NT2/D1 (cell line): ENCODE measurements around the gene HPCA.

ENCODE experiments used
- DNase-seq: peaks from one replicate; pipeline ENCODE4 v3.0.0-alpha.2; 2011; ENCODE audit warnings: low read depth, low spot score
- H3K27me3 ChIP-seq: 2 replicates; pipeline ENCODE4 v1.6.0; 2011; ENCODE audit warnings: mild to moderate bottlenecking; ENCODE audit not compliant: insufficient read length, insufficient read depth
- H3K36me3 ChIP-seq: 2 replicates; pipeline ENCODE4 v1.6.1; 2011; ENCODE audit warnings: mild to moderate bottlenecking, low read length, mixed read lengths; ENCODE audit not compliant: insufficient read depth, insufficient read length
- H3K4me1 ChIP-seq: 2 replicates; pipeline ENCODE4 v1.5.1; 2011; ENCODE audit not compliant: insufficient read depth, insufficient read length
- H3K4me3 ChIP-seq: 2 replicates; pipeline ENCODE4 v1.5.1; 2011; ENCODE audit warnings: low read depth; ENCODE audit not compliant: insufficient read length
- H3K9ac ChIP-seq: 2 replicates; pipeline ENCODE4 v1.6.0; 2011; ENCODE audit warnings: low read depth; ENCODE audit not compliant: insufficient read length
- H3K9me3 ChIP-seq: 2 replicates; pipeline ENCODE4 v1.5.1; 2011; ENCODE audit warnings: mild to moderate bottlenecking, low read length; ENCODE audit not compliant: insufficient read depth
- SUZ12 ChIP-seq: IDR thresholded peaks from 2 replicates; pipeline ENCODE4 v1.6.1; 2011; ENCODE audit not compliant: insufficient read length, insufficient read depth; ENCODE audit errors: extremely low read depth
- YY1 ChIP-seq: IDR thresholded peaks from 2 replicates; pipeline ENCODE4 v1.6.1; 2011; ENCODE audit not compliant: insufficient read length, insufficient read depth
- ZNF274 ChIP-seq: IDR thresholded peaks from 2 replicates; pipeline ENCODE4 v1.6.1; 2011; ENCODE audit warnings: mild to moderate bottlenecking, low read depth, low read length

Gene HPCA

DNA sequence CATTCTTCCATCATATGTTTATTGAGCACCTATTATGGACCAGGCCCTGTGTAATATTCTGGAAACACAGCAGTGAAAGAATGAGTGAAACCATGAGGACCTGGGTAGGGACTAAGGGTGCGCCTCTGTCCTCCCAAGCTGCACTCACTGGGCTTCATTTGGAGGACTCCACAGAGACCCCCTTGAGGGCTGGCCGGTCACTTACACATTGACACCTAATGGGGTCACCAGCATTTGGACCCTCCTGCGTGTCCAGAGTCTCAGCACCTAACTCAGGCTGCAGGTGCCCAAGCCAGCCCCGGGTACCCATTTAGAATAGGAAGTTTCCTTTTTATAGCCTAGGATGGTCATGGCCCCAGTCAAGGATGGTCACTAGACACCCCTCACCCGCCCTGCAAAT is 12.8 kb upstream of the HPCA start:
- peaks cover 32% of the 10 kb centered on the region for H3K4me1 ChIP-seq
- H3K36me3 ChIP-seq = no peaks in the 10 kb centered on the region
- no peak overlapping the region for H3K4me3 ChIP-seq
- no peak for DNase-seq
- peaks cover 32% of the 10 kb centered on the region for H3K27me3 ChIP-seq
- H3K9me3 ChIP-seq = no peaks in the 10 kb centered on the region
- H3K9ac ChIP-seq = no peak overlapping the region
- TF ChIP-seq ZNF274 (no peak), SUZ12 (no peak), YY1 (no peak)

DNA sequence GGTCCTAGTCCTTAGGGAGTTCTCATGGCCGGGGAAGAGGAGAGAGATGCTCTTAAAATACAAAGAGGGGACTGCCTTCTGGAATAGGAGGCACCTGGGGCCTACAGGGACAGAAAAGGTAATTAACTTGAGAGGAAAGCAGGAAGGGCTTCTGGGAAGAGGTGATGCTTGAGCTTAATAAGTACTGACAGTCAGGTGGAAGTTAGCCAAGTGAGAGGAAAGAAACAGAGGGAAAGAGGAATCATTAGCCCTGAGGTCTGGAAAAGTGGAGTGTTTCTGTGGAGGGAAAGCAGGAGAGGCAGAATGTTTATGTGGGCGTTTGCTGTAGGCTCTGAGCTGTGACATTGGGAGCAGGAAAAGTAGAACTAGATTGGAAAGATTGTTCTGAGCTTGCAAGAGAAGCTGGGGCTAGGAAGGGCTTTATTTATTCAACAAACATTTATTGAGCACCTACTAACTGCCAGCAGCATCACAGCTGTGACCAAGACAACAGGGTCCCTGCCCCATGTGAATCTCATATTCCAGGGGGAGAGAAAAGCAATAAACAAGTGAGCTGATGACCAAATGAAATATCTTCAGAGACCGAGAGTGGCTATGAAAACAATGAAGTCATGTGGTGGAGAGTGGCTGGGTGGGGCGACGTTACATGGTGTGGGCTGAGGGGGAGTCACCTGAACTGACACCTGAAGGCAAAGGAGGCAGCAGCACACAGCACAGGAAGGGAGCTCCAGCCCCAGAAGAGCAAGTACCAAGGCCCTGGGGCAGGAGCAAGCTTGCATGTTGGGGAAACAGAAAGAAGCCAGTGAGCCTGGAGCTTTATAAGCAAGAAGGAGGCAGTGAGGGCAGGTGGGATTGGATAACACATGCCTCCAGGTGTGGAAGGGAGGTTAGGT is 11.2 kb upstream of the HPCA start:
- H3K36me3 ChIP-seq = no peaks in the 10 kb centered on the region
- TF ChIP-seq ZNF274 = no peak
- no peak for TF ChIP-seq SUZ12
- no peak for TF ChIP-seq YY1
- H3K4me1 ChIP-seq = peaks cover 36% of the 10 kb centered on the region
- H3K9me3 ChIP-seq = no peaks in the 10 kb centered on the region
- H3K9ac ChIP-seq = peak overlapping the region; percentile 37
- H3K27me3 ChIP-seq = peaks cover 18% of the 10 kb centered on the region
- H3K4me3 ChIP-seq = no peak overlapping the region
- DNase-seq = no peak

DNA sequence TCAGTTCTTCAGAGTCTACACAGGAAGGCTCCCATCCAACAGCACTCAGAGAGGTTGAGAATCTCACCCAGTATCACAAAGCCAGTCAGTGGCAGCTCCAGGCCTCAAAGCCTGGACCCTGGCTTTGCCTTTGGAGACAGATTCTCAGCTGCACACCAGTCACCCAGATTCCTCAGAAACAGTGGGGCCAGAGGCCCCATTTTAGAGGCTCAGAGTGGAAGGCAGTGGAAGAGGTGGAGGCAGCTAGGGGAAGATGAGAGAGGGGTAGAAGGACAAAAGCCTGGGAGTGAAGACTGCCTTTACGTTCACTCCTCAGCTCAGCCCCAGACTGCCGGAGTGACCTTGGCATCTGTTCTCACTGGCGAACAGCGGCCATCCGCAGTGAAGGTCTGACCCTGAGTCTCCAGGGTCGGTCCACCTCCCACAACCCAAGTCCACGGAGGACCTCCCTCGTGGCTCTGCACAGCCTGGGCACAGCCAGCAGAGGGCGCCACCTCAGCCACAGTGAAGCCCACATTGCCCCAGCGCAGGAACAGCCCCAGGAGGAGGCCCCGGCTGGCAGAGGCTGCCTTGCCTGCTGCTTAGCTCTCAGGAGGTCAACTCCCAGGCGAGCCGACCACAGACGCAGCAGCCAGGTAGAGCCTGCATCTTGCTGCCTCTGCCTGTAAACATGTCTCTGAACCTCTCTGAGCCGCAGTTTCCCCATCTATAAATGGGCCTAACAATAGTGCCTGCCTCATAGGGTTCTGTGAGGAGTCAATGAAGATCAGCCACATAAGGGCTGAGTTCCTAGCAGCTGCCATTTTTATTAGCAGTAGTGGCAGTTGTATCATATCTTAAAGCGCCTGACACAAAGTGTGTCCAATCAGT is 9.7 kb upstream of the HPCA start:
- no peak overlapping the region for H3K4me3 ChIP-seq
- peaks cover 7% of the 10 kb centered on the region for H3K27me3 ChIP-seq
- H3K9ac ChIP-seq = peak overlapping the region; percentile 59
- H3K4me1 ChIP-seq = peaks cover 29% of the 10 kb centered on the region
- TF ChIP-seq YY1 (no peak), ZNF274 (no peak), SUZ12 (no peak)
- H3K9me3 ChIP-seq = no peaks in the 10 kb centered on the region
- DNase-seq = no peak
- H3K36me3 ChIP-seq = no peaks in the 10 kb centered on the region

GRCh38 chr1:32877211-32878110 is 8.8 kb upstream of the HPCA start:
- H3K4me3 ChIP-seq = no peak overlapping the region
- TF ChIP-seq YY1 (no peak), ZNF274 (no peak), SUZ12 (no peak)
- peaks cover 28% of the 10 kb centered on the region for H3K4me1 ChIP-seq
- no peak for DNase-seq
- peak overlapping the region; percentile 1 for H3K9ac ChIP-seq
- no peaks in the 10 kb centered on the region for H3K36me3 ChIP-seq
- no peaks in the 10 kb centered on the region for H3K9me3 ChIP-seq
- no peaks in the 10 kb centered on the region for H3K27me3 ChIP-seq

DNA sequence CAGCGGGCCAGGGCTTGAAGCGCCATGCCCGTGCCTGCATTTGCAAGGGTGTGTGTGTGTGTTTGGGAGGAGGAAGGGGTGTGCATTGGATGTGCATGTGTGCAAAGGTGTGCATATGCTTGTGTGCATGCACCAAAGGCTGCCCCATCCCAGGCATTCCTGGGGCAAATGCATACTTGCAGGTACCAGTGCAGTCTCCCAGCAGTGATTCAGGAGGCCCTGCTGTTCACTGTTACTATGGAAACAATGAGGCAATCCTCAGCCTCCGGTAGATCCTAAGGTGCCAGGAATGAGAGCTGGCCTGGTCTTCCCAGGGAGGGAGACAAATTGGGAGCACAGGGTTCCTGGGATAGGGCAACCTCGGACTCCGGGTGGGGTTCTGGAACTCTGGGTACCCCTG is 8.1 kb upstream of the HPCA start:
- peaks cover 28% of the 10 kb centered on the region for H3K4me1 ChIP-seq
- H3K9me3 ChIP-seq = no peaks in the 10 kb centered on the region
- DNase-seq = no peak
- no peaks in the 10 kb centered on the region for H3K36me3 ChIP-seq
- H3K4me3 ChIP-seq = no peak overlapping the region
- TF ChIP-seq ZNF274 (no peak), SUZ12 (no peak), YY1 (no peak)
- H3K9ac ChIP-seq = no peak overlapping the region
- H3K27me3 ChIP-seq = no peaks in the 10 kb centered on the region

GRCh38 chr1:32878637-32879041 is 7.7 kb upstream of the HPCA start:
- H3K36me3 ChIP-seq = no peaks in the 10 kb centered on the region
- no peak for DNase-seq
- H3K9me3 ChIP-seq = no peaks in the 10 kb centered on the region
- TF ChIP-seq ZNF274 (no peak), YY1 (no peak), SUZ12 (no peak)
- no peak overlapping the region for H3K4me3 ChIP-seq
- H3K9ac ChIP-seq = no peak overlapping the region
- no peaks in the 10 kb centered on the region for H3K27me3 ChIP-seq
- H3K4me1 ChIP-seq = peaks cover 30% of the 10 kb centered on the region

GRCh38 chr1:32881291-32881690 is 5.0 kb upstream of the HPCA start:
- H3K9me3 ChIP-seq = no peaks in the 10 kb centered on the region
- no peak for DNase-seq
- H3K9ac ChIP-seq = no peak overlapping the region
- no peak overlapping the region for H3K4me3 ChIP-seq
- TF ChIP-seq SUZ12 (no peak), ZNF274 (no peak), YY1 (no peak)
- H3K27me3 ChIP-seq = peaks cover 21% of the 10 kb centered on the region
- peaks cover 39% of the 10 kb centered on the region for H3K4me1 ChIP-seq
- no peaks in the 10 kb centered on the region for H3K36me3 ChIP-seq
